IMR-90 (cell line): ENCODE measurements around the gene RAB31. TPM values are rescaled to one million over a fixed set of nuclear protein-coding genes. Genes with fewer than 3 reads are reported as not detected.

Source experiments
- ATAC-seq: fragments of 200-7000 bp; cut with Tn5 transposase; 2 replicates; pipeline ENCODE4 v1.9.1; 2020; ENCODE audit warnings: low read depth, mild to moderate bottlenecking, moderate library complexity
- BruUV-seq: library from RNA; stranded (reverse); fragments of 400-500 nt; replicated peaks from 2 replicates; lab custom pipeline; 2021; lab: Mats Ljungman, UMichigan
- CTCF ChIA-PET: fragments of 300-600 bp; formaldehyde crosslinking; extraction: SDS; loops from one replicate; lab custom pipeline; 2021; ENCODE audit warnings: antibody characterized with exemption; lab: Yijun Ruan, JAX
- POLR2A ChIA-PET: fragments of 300-600 bp; sonication (Branson Sonifier 250); formaldehyde crosslinking; loops from one replicate; lab custom pipeline; 2022; ENCODE audit warnings: antibody characterized with exemption; ENCODE audit not compliant: unreplicated experiment; lab: Charles Lee
- DNase-seq: peaks from one replicate; pipeline ENCODE4 v3.0.0; 2013
- H2AFZ ChIP-seq: replicated peaks from 2 replicates; pipeline ENCODE3; 2013; ENCODE audit warnings: low read length, mild to moderate bottlenecking; ENCODE audit not compliant: poor library complexity
- H2AK5ac ChIP-seq: 2 replicates; pipeline ENCODE4 v1.6.1; 2013; ENCODE audit warnings: low read depth, low read length, inconsistent platforms
- H2AK9ac ChIP-seq: replicated peaks from 2 replicates; pipeline ENCODE3; 2013; ENCODE audit warnings: mild to moderate bottlenecking, low read depth, low read length, moderate library complexity; ENCODE audit not compliant: poor library complexity
- H2BK120ac ChIP-seq: 2 replicates; pipeline ENCODE4 v1.6.1; 2013; ENCODE audit warnings: low read depth, low read length, inconsistent platforms
- H2BK15ac ChIP-seq: 3 replicates; pipeline ENCODE4 v1.6.1; 2013; ENCODE audit warnings: low read depth, low read length, inconsistent platforms
- H2BK20ac ChIP-seq: 2 replicates; pipeline ENCODE4 v1.6.1; 2013; ENCODE audit warnings: low read depth, mild to moderate bottlenecking, inconsistent platforms, low read length, moderate library complexity
- H2BK5ac ChIP-seq: 2 replicates; pipeline ENCODE4 v1.6.1; 2013; ENCODE audit warnings: mild to moderate bottlenecking, low read depth, low read length, inconsistent platforms; ENCODE audit not compliant: poor library complexity, severe bottlenecking
- H3K14ac ChIP-seq: replicated peaks from 2 replicates; pipeline ENCODE4 v1.6.1; 2013; ENCODE audit warnings: low read depth, low read length, inconsistent platforms
- H3K18ac ChIP-seq: 2 replicates; pipeline ENCODE4 v1.6.1; 2013; ENCODE audit warnings: low read depth, low read length, control low read depth
- H3K23ac ChIP-seq: 2 replicates; pipeline ENCODE4 v1.6.1; 2013; ENCODE audit warnings: low read depth, low read length, inconsistent platforms
- H3K27ac ChIP-seq: 2 replicates; pipeline ENCODE4 v1.5.1; 2013; ENCODE audit warnings: mild to moderate bottlenecking, control low read depth, low read length; ENCODE audit not compliant: insufficient read depth
- H3K27me3 ChIP-seq: 2 replicates; pipeline ENCODE4 v1.6.1; 2013; ENCODE audit warnings: low read length; ENCODE audit not compliant: control insufficient read depth, insufficient read depth
- H3K36me3 ChIP-seq: 2 replicates; pipeline ENCODE4 v1.6.1; 2013; ENCODE audit warnings: low read length, mixed read lengths; ENCODE audit not compliant: control insufficient read depth, insufficient read depth
- H3K4ac ChIP-seq: 2 replicates; pipeline ENCODE4 v1.6.1; 2013; ENCODE audit warnings: low read depth, low read length, inconsistent platforms
- H3K4me1 ChIP-seq: 2 replicates; pipeline ENCODE4 v1.6.1; 2013; ENCODE audit warnings: low read length, mixed read lengths; ENCODE audit not compliant: control insufficient read depth, insufficient read depth
- H3K4me2 ChIP-seq: 2 replicates; pipeline ENCODE4 v1.6.1; 2013; ENCODE audit warnings: low read depth, mild to moderate bottlenecking, control low read depth, low read length, moderate library complexity
- H3K4me3 ChIP-seq: 2 replicates; pipeline ENCODE4 v1.5.1; 2013; ENCODE audit warnings: low read depth, mild to moderate bottlenecking, control low read depth, low read length, moderate library complexity; ENCODE audit not compliant: insufficient read depth
- H3K56ac ChIP-seq: 2 replicates; pipeline ENCODE4 v1.6.1; 2013; ENCODE audit warnings: low read length, inconsistent platforms; ENCODE audit not compliant: insufficient read depth; ENCODE audit errors: extremely low read depth
- H3K79me1 ChIP-seq, 2 experiments: 2 replicates each; pipeline ENCODE4 v1.6.1; 2013; ENCODE audit warnings: low read length in 2 of 2, inconsistent platforms in 1 of 2, low read depth in 1 of 2
- H3K9ac ChIP-seq: 2 replicates; pipeline ENCODE4 v1.6.1; 2013; ENCODE audit warnings: low read depth, low read length, control low read depth
- H3K9me1 ChIP-seq: 2 replicates; pipeline ENCODE4 v1.6.1; 2013; ENCODE audit warnings: low read length, inconsistent platforms; ENCODE audit not compliant: insufficient read depth
- H3K9me3 ChIP-seq: 2 replicates; pipeline ENCODE4 v1.6.1; 2013; ENCODE audit warnings: low read length; ENCODE audit not compliant: control insufficient read depth, insufficient read depth
- H4K20me1 ChIP-seq: 2 replicates; pipeline ENCODE4 v1.6.1; 2013; ENCODE audit warnings: low read length, inconsistent platforms; ENCODE audit not compliant: insufficient read depth
- H4K5ac ChIP-seq: 2 replicates; pipeline ENCODE4 v1.6.1; 2013; ENCODE audit warnings: mild to moderate bottlenecking, low read depth, low read length, control low read depth
- H4K8ac ChIP-seq, 2 experiments: 2 replicates each; pipeline ENCODE4 v1.6.1; 2013; ENCODE audit warnings: low read depth in 2 of 2, low read length in 2 of 2, control low read depth in 1 of 2, inconsistent platforms in 1 of 2
- H4K91ac ChIP-seq: 2 replicates; pipeline ENCODE4 v1.6.1; 2013; ENCODE audit warnings: low read depth, low read length, inconsistent platforms; ENCODE audit not compliant: insufficient read depth
- CEBPB ChIP-seq: IDR thresholded peaks from 2 replicates; pipeline ENCODE4 v1.6.1; 2012; ENCODE audit warnings: low read depth, low read length, improper control_type of control experiment
- ELK1 ChIP-seq: fragments of 150-350 bp; IDR thresholded peaks from 2 replicates; pipeline ENCODE4 v1.6.1; 2016; ENCODE audit warnings: low read depth, mild to moderate bottlenecking, low read length, moderate library complexity, borderline replicate concordance
- FOS ChIP-seq: fragments of 150-350 bp; IDR thresholded peaks from 2 replicates; pipeline ENCODE4 v1.6.1; 2016; ENCODE audit warnings: low read depth, low read length
- MAFK ChIP-seq: IDR thresholded peaks from 2 replicates; pipeline ENCODE4 v1.6.1; 2012; ENCODE audit warnings: low read depth, low read length, improper control_type of control experiment
- MAZ ChIP-seq: IDR thresholded peaks from 2 replicates; pipeline ENCODE4 v1.6.1; 2012; ENCODE audit warnings: low read depth, mild to moderate bottlenecking, low read length, improper control_type of control experiment, moderate library complexity, borderline replicate concordance
- MXI1 ChIP-seq: IDR thresholded peaks from 2 replicates; pipeline ENCODE4 v1.6.1; 2012; ENCODE audit warnings: low read depth, mild to moderate bottlenecking, low read length, moderate library complexity, borderline replicate concordance
- NFE2L2 ChIP-seq: fragments of 150-350 bp; IDR thresholded peaks from 2 replicates; pipeline ENCODE4 v1.6.1; 2016; ENCODE audit warnings: low read depth, mild to moderate bottlenecking, low read length
- RCOR1 ChIP-seq: IDR thresholded peaks from 2 replicates; pipeline ENCODE4 v1.6.1; 2012; ENCODE audit warnings: mild to moderate bottlenecking, low read length, improper control_type of control experiment; ENCODE audit not compliant: insufficient replicate concordance
- SMC3 ChIP-seq: fragments of 150-350 bp; IDR thresholded peaks from 2 replicates; pipeline ENCODE4 v1.6.1; 2016; ENCODE audit warnings: low read depth, mild to moderate bottlenecking, antibody characterized with exemption, low read length, moderate library complexity
- USF2 ChIP-seq: fragments of 150-350 bp; IDR thresholded peaks from 2 replicates; pipeline ENCODE4 v1.6.1; 2017; ENCODE audit warnings: mild to moderate bottlenecking, antibody characterized with exemption, low read length, low read depth
- whole genome bisulfite sequencing, 2 experiments: methylation state at CpG; one replicate each; pipeline versions ENCODE4 v1.1.5 to v1.1.7; 2013; ENCODE audit warnings: missing lambda C conversion rate in 2 of 2; ENCODE audit not compliant: insufficient read length in 1 of 2; ENCODE audit errors: extremely low coverage in 2 of 2; 5-methylcytosine and 5-hydroxymethylcytosine counted together
- dilution Hi-C: fragments of 300-500 bp; cut with HindIII; formaldehyde crosslinking; loops from one replicate; pipeline ENCODE4 v1.14.3; 2018; ENCODE audit warnings: low sequenced_read_pairs; ENCODE audit not compliant: unreplicated experiment
- in situ Hi-C: fragments of 300-500 bp; cut with MboI; formaldehyde crosslinking; loops from 3 replicates; pipeline ENCODE4 v1.14.3; 2019; ENCODE audit warnings: low sequenced_read_pairs, inconsistent platforms, mixed read lengths
- intact Hi-C: fragments of 100-400 bp; cut with micrococcal nuclease; formaldehyde crosslinking; loops from 2 replicates; pipeline ENCODE4 v1.10.0; 2022
- polyA plus RNA-seq, 3 experiments: library from polyadenylated mRNA; depleted of rRNA; stranded (reverse); fragments of >200 nt; gene quantifications; 2 replicates each; pipeline ENCODE4 v1.2.3, GENCODE V29; 2012; ENCODE audit warnings: low replicate concordance in 1 of 3
- total RNA-seq: library from RNA; depleted of rRNA; stranded (reverse); fragments of >200 nt; gene quantifications from 2 replicates; pipeline ENCODE4 v1.2.3, GENCODE V29; 2012

The RAB31 gene
- total and polyA plus RNA-seq, 2 of the 4 experiments (the other 2 are of a cell fraction), result 13.8 to 26.9 TPM

- no TSS peak for BruUV-seq
- H3K23ac ChIP-seq, result no peak overlapping the region
- H3K4me1 ChIP-seq, result no peaks in the 10 kb centered on the region
- intact Hi-C loops, result no loop called here
- no peaks in the 10 kb centered on the region for H4K20me1 ChIP-seq
- no peak overlapping the region for H4K91ac ChIP-seq
- peaks cover 15 to 18% of the 10 kb centered on the region in 2 experiments for H3K79me1 ChIP-seq
- H3K27ac ChIP-seq, result no peak overlapping the region
- peak; percentile 7 for DNase-seq
- ATAC-seq, result 0 out of 2 replicates have a peak, but pooled peaks have one; percentile 21
- ChIA-PET POLR2A (no interaction called here), CTCF (no interaction called here)
- H3K4me3 ChIP-seq, result no peak overlapping the region
- no peak overlapping the region for H3K9ac ChIP-seq
- no peak overlapping the region for H2AK5ac ChIP-seq
- H3K18ac ChIP-seq, result no peak overlapping the region
- no peak overlapping the region for H3K56ac ChIP-seq
- H3K14ac ChIP-seq, result no peak overlapping the region
- no peak overlapping the region for H3K4ac ChIP-seq
- peaks cover 8% of the 10 kb centered on the region; the same call in 1 of the 2 replicates for H3K9me1 ChIP-seq
- H3K36me3 ChIP-seq, result no peaks in the 10 kb centered on the region
- no peaks in the 10 kb centered on the region for H3K27me3 ChIP-seq
- dilution Hi-C loops, result no loop called here
- in situ Hi-C loops, result no loop called here
- H2BK20ac ChIP-seq, result no peak overlapping the region
- no peak for TF ChIP-seq RCOR1
- no peak for TF ChIP-seq NFE2L2
- TF ChIP-seq SMC3, result no peak
- no peak for TF ChIP-seq MAFK
- TF ChIP-seq MAZ, result no peak
- TF ChIP-seq MXI1, result no peak
- TF ChIP-seq FOS, result no peak
- TF ChIP-seq CEBPB, result no peak
- TF ChIP-seq ELK1, result no peak
- TF ChIP-seq USF2, result no peak
- H3K4me2 ChIP-seq, result no peak overlapping the region
- no peak overlapping the region for H2BK15ac ChIP-seq
- no peaks in the 10 kb centered on the region for H3K9me3 ChIP-seq
- no peak overlapping the region for H2AK9ac ChIP-seq
- H4K8ac ChIP-seq, result no peak overlapping the region
- H2BK5ac ChIP-seq, result no peak overlapping the region
- no CpG with 5 or more reads among the region's 10 CpGs for WGBS, 2 experiments
- no peak overlapping the region for H4K5ac ChIP-seq
- no peak overlapping the region for H2AFZ ChIP-seq
- no peak overlapping the region for H2BK120ac ChIP-seq
Observed at GRCh38 chr18:9839853-9840252, 131.8 kb downstream of the RAB31 start.
